Prostate gland (tissue), 2 donors: Measurements from ENCODE around the gene ZNF513. TPM values are rescaled to one million over a fixed set of nuclear protein-coding genes. Genes with fewer than 3 reads are reported as not detected.

Experiments used
- DNase-seq: peaks from one replicate; pipeline ENCODE4 v3.0.0-alpha.2; 2019; ENCODE audit warnings: low spot score
- H3K27ac ChIP-seq, 2 donors: fragments of 200-600 bp; sonication (generic); 2 replicates each; pipeline ENCODE4 v1.5.1; 2017 to 2019
- H3K27me3 ChIP-seq: fragments of 200-600 bp; sonication (generic); replicated peaks from 2 replicates; pipeline ENCODE4 v1.5.1; 2019; ENCODE audit not compliant: insufficient read depth
- H3K36me3 ChIP-seq, 2 donors: fragments of 200-600 bp; sonication (generic); 1 replicate in 1 of 2; 2 replicates in 1 of 2; pipeline versions ENCODE4 v1.5.1 to v1.8.1; 2017 to 2019
- H3K4me1 ChIP-seq: fragments of 200-600 bp; sonication (generic); replicated peaks from 2 replicates; pipeline ENCODE4 v1.5.1; 2019
- H3K4me3 ChIP-seq, 2 donors: fragments of 200-600 bp; sonication (generic); 2 replicates each; pipeline ENCODE4 v1.5.1; 2017 to 2019
- H3K9me3 ChIP-seq: fragments of 200-600 bp; sonication (generic); 2 replicates; pipeline ENCODE4 v1.5.1; 2017
- CTCF ChIP-seq, 4 experiments: fragments of 200-600 bp in 2 of 4; fragments of 450-650 bp in 2 of 4; sonication (generic) in 2 of 4; IDR thresholded peaks; 1 replicate in 3 of 4; 2 replicates in 1 of 4; pipeline ENCODE4 v1.5.1; 2016 to 2019; ENCODE audit warnings: antibody characterized with exemption in 4 of 4, mild to moderate bottlenecking in 2 of 4, moderate library complexity in 2 of 4
- POLR2A ChIP-seq: fragments of 450-650 bp; IDR thresholded peaks from one replicate; pipeline ENCODE4 v1.6.1; 2016; ENCODE audit warnings: antibody characterized with exemption, mild to moderate bottlenecking
- POLR2AphosphoS5 ChIP-seq: sonication (generic); formaldehyde crosslinking; IDR thresholded peaks from one replicate; pipeline ENCODE4 v1.6.1; 2017; ENCODE audit warnings: antibody characterized with exemption
- WGBS: methylation state at CpG from one replicate; pipeline ENCODE4 v1.1.5; 2018; 5-methylcytosine and 5-hydroxymethylcytosine counted together
- intact Hi-C: fragments of 100-400 bp; cut with DNase I; formaldehyde crosslinking; loops from one replicate; pipeline ENCODE4 v1.14.2; 2022
- total RNA-seq, 2 donors: library from RNA; depleted of rRNA; stranded (reverse); fragments of >200 nt; gene quantifications; one replicate each; pipeline ENCODE4 v1.1.0, GENCODE V29; 2016

Gene ZNF513
- total RNA-seq, 2 donors from 2014 or later: 9.0 to 22.0 TPM

GRCh38 chr2:27422958-27423357, 42.4 kb upstream of the ZNF513 start:
- intact Hi-C loops: no loop called here
- H3K4me3 ChIP-seq: no peak overlapping the region
- no peak for TF ChIP-seq POLR2AphosphoS5
- no peak for TF ChIP-seq POLR2A
- no peak for TF ChIP-seq CTCF (IDR thresholded peaks at IDR 0.05)
- WGBS: 96% methylated on average over 3 of the region's 3 CpGs
- no peak for DNase-seq
- no peaks in the 10 kb centered on the region for H3K9me3 ChIP-seq
- H3K4me1 ChIP-seq: no peaks in the 10 kb centered on the region
- H3K36me3 ChIP-seq: no peaks in the 10 kb centered on the region
- H3K27me3 ChIP-seq: no peaks in the 10 kb centered on the region
- H3K27ac ChIP-seq: no peak overlapping the region

GRCh38 chr2:27421660-27422250, 41.2 kb upstream of the ZNF513 start:
- intact Hi-C loops: no loop called here
- no peak for DNase-seq
- TF ChIP-seq POLR2A (no peak), CTCF (IDR thresholded peaks at IDR 0.05) (no peak), POLR2AphosphoS5 (no peak)
- WGBS: 58% methylated on average over 4 of the region's 4 CpGs
- Histone ChIP-seq H3K9me3 (no peaks in the 10 kb centered on the region), H3K4me3 (no peak overlapping the region), H3K27ac (no peak overlapping the region), H3K4me1 (no peaks in the 10 kb centered on the region), H3K27me3 (no peaks in the 10 kb centered on the region), H3K36me3 (no peaks in the 10 kb centered on the region)

GRCh38 chr2:27420996-27421395, 40.5 kb upstream of the ZNF513 start:
- H3K27ac ChIP-seq: no peak overlapping the region
- no peaks in the 10 kb centered on the region for H3K9me3 ChIP-seq
- DNase-seq: no peak
- H3K36me3 ChIP-seq: no peaks in the 10 kb centered on the region
- intact Hi-C loops: no loop called here
- H3K27me3 ChIP-seq: no peaks in the 10 kb centered on the region
- TF ChIP-seq POLR2A (no peak), POLR2AphosphoS5 (no peak), CTCF (IDR thresholded peaks at IDR 0.05) (no peak)
- H3K4me1 ChIP-seq: no peaks in the 10 kb centered on the region
- H3K4me3 ChIP-seq: no peak overlapping the region

GRCh38 chr2:27416151-27416550, 35.6 kb upstream of the ZNF513 start:
- Histone ChIP-seq H3K36me3 (no peaks in the 10 kb centered on the region), H3K4me3 (no peak overlapping the region), H3K27me3 (no peaks in the 10 kb centered on the region), H3K4me1 (no peaks in the 10 kb centered on the region), H3K9me3 (no peaks in the 10 kb centered on the region), H3K27ac (no peak overlapping the region)
- intact Hi-C loops: no loop called here
- no peak for DNase-seq
- 96% methylated on average over 6 of the region's 6 CpGs for WGBS
- TF ChIP-seq POLR2A: no peak
- no peak for TF ChIP-seq POLR2AphosphoS5
- no peak for TF ChIP-seq CTCF (IDR thresholded peaks at IDR 0.05)

- Histone ChIP-seq H3K27ac (no peak overlapping the region), H3K9me3 (no peaks in the 10 kb centered on the region), H3K36me3 (no peaks in the 10 kb centered on the region), H3K4me3 (no peak overlapping the region), H3K4me1 (no peaks in the 10 kb centered on the region), H3K27me3 (no peaks in the 10 kb centered on the region)
- TF ChIP-seq POLR2A: no peak
- TF ChIP-seq CTCF (IDR thresholded peaks at IDR 0.05): no peak
- TF ChIP-seq POLR2AphosphoS5: no peak
- no peak for DNase-seq
- intact Hi-C loops: no loop called here
- 80% methylated on average over 9 of the region's 9 CpGs for WGBS
Observed at GRCh38 chr2:27412419-27413152, 32.1 kb upstream of the ZNF513 start.
